Fibroblast of lung (primary cell): Measurements from ENCODE around the gene CIPC.

Experiments used
- EZH2 ChIP-seq: IDR thresholded peaks from 2 replicates; pipeline ENCODE4 v1.5.1; 2012; ENCODE audit warnings: low read length, control low read depth, mild to moderate bottlenecking; ENCODE audit errors: missing control alignments
- TF ChIP-seq, protein P1 (sequence below), 2 donors: IDR thresholded peaks in 1 of 2; conservative IDR thresholded peaks in 1 of 2; 1 replicate in 1 of 2; 2 replicates in 1 of 2; pipeline ENCODE4 v1.5.1; 2011 to 2012; ENCODE audit warnings: low read length in 2 of 2, control low read depth in 1 of 2, inconsistent platforms in 1 of 2, low read depth in 1 of 2, mild to moderate bottlenecking in 1 of 2

DNA sequence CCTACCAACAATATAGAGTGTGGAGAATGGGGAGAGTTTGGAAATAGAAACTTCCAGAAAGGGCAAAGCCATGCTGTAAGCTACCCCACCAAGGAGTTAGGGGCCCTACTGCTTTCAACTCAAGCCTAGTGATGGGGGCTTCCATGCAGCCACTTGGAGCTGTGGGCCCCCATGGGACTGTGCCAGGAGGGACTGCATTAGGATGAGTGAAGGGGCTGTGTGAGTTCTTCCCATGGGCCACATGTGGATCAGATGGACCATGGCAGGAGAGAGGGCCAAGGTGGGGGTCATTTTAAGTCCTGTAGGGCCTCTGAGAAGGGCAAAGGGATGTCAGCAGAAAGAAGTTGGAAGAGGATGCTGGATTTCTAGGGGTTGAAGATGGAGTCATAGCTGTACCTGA lies 23.1 kb upstream of the CIPC start:
- TF ChIP-seq, protein P1, sequence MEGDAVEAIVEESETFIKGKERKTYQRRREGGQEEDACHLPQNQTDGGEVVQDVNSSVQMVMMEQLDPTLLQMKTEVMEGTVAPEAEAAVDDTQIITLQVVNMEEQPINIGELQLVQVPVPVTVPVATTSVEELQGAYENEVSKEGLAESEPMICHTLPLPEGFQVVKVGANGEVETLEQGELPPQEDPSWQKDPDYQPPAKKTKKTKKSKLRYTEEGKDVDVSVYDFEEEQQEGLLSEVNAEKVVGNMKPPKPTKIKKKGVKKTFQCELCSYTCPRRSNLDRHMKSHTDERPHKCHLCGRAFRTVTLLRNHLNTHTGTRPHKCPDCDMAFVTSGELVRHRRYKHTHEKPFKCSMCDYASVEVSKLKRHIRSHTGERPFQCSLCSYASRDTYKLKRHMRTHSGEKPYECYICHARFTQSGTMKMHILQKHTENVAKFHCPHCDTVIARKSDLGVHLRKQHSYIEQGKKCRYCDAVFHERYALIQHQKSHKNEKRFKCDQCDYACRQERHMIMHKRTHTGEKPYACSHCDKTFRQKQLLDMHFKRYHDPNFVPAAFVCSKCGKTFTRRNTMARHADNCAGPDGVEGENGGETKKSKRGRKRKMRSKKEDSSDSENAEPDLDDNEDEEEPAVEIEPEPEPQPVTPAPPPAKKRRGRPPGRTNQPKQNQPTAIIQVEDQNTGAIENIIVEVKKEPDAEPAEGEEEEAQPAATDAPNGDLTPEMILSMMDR (conservative IDR thresholded peaks at IDR 0.05 in 1 of 2, IDR thresholded peaks at IDR 0.05 in 1 of 2; ENCODE audit: low read depth in 1 of 2, low read length in 2 of 2) = no peak
- no peak for TF ChIP-seq EZH2
